Measurements from ENCODE around the gene CLEC17A. TPM values are rescaled to one million over a fixed set of nuclear protein-coding genes. Genes with fewer than 3 reads are reported as not detected.

Gene CLEC17A
- total and polyA plus RNA-seq, 2 of the 13 experiments (the other 11 are each of a cell fraction or from before 2014, with no cell fraction given), result not detected

GRCh38 chr19:14567079-14567478, 15.8 kb upstream of the CLEC17A start (continued):
- TF ChIP-seq, protein P1, sequence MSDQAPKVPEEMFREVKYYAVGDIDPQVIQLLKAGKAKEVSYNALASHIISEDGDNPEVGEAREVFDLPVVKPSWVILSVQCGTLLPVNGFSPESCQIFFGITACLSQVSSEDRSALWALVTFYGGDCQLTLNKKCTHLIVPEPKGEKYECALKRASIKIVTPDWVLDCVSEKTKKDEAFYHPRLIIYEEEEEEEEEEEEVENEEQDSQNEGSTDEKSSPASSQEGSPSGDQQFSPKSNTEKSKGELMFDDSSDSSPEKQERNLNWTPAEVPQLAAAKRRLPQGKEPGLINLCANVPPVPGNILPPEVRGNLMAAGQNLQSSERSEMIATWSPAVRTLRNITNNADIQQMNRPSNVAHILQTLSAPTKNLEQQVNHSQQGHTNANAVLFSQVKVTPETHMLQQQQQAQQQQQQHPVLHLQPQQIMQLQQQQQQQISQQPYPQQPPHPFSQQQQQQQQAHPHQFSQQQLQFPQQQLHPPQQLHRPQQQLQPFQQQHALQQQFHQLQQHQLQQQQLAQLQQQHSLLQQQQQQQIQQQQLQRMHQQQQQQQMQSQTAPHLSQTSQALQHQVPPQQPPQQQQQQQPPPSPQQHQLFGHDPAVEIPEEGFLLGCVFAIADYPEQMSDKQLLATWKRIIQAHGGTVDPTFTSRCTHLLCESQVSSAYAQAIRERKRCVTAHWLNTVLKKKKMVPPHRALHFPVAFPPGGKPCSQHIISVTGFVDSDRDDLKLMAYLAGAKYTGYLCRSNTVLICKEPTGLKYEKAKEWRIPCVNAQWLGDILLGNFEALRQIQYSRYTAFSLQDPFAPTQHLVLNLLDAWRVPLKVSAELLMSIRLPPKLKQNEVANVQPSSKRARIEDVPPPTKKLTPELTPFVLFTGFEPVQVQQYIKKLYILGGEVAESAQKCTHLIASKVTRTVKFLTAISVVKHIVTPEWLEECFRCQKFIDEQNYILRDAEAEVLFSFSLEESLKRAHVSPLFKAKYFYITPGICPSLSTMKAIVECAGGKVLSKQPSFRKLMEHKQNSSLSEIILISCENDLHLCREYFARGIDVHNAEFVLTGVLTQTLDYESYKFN (CRISPR knock-in tag; conservative IDR thresholded peaks at IDR 0.05), result no peak
- TF ChIP-seq, protein P2, sequence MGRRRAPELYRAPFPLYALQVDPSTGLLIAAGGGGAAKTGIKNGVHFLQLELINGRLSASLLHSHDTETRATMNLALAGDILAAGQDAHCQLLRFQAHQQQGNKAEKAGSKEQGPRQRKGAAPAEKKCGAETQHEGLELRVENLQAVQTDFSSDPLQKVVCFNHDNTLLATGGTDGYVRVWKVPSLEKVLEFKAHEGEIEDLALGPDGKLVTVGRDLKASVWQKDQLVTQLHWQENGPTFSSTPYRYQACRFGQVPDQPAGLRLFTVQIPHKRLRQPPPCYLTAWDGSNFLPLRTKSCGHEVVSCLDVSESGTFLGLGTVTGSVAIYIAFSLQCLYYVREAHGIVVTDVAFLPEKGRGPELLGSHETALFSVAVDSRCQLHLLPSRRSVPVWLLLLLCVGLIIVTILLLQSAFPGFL (CRISPR knock-in tag; IDR thresholded peaks at IDR 0.05), result no peak
- TF ChIP-seq, protein P3, sequence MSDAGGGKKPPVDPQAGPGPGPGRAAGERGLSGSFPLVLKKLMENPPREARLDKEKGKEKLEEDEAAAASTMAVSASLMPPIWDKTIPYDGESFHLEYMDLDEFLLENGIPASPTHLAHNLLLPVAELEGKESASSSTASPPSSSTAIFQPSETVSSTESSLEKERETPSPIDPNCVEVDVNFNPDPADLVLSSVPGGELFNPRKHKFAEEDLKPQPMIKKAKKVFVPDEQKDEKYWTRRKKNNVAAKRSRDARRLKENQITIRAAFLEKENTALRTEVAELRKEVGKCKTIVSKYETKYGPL (CRISPR knock-in tag; IDR thresholded peaks at IDR 0.05), result no peak

- peaks cover 13% of the 10 kb centered on the region for H3K79me2 ChIP-seq (ENCODE audit: insufficient read depth, low read length)
- H3K27me3 ChIP-seq (ENCODE audit: control insufficient read depth in 1 of 2, insufficient read depth in 2 of 2, low read length in 2 of 2), result no peaks in the 10 kb centered on the region; a peak in 1 of 5 replicates
- H4K20me1 ChIP-seq (ENCODE audit: insufficient read depth, low read length), result no peaks in the 10 kb centered on the region
- H3K9ac ChIP-seq (ENCODE audit: insufficient read depth, low read depth, low read length), result peak overlapping the region; percentile 85
- H2AFZ ChIP-seq (ENCODE audit: low read length), result no peak overlapping the region
- BruUV-seq (replicated peaks), result no TSS peak
- WGBS (ENCODE audit: low lambda C conversion rate), result 21% methylated on average over 22 of the region's 22 CpGs
- peaks cover 50% of the 10 kb centered on the region for H3K4me1 ChIP-seq (ENCODE audit: insufficient read depth, low read length)
- intact Hi-C loops (cut with micrococcal nuclease; ENCODE audit: unreplicated experiment), result no loop called here
- ChIA-PET CTCF (ENCODE audit: low intra/inter-chr PET ratio, low total read pairs) (interaction anchor here (0.9 kb wide), 1 partner anchor 14 kb away, joined by 4 read pairs; no protein-coding TSS in a partner anchor), POLR2A (interaction anchor here (1.2 to 4.6 kb wide), 6 partner anchors 17 to 434 kb away, joined by 5 to 40 read pairs (median 7); partner anchors contain the start of genes DNAJB1 and ZNF333)
- H3K36me3 ChIP-seq (replicated peaks in 1 of 2; ENCODE audit: control insufficient read depth in 1 of 2, insufficient read depth in 2 of 2, low read length in 2 of 2), result peaks cover 2 to 8% of the 10 kb centered on the region in 2 experiments; a peak in 3 of 5 replicates
- H3K9me3 ChIP-seq (ENCODE audit: low read length), result no peaks in the 10 kb centered on the region
- no peak for DNase-seq (ENCODE audit: low spot score)
- H3K4me2 ChIP-seq (ENCODE audit: low read depth, low read length), result peak overlapping the region; percentile 80
- peak overlapping the region; percentile 81 to 99 (median 94) for H3K4me3 ChIP-seq (replicated peaks in 1 of 3; ENCODE audit: insufficient read depth in 1 of 3, low read depth in 2 of 3, low read length in 3 of 3)
- no peak for ATAC-seq
- in situ Hi-C loops (cut with HindIII; ENCODE audit: extremely low pct_ligation_motif_present, low pct_unique_long_range_greater_than_20kb), result loop anchor here (5.0 kb wide), 1 partner anchor 116 kb away; no protein-coding TSS in a partner anchor
- FAIRE-seq, result peak; percentile 4
- peak overlapping the region; percentile 54 for H3K27ac ChIP-seq (ENCODE audit: extremely low read length, insufficient read depth, low read length)
- TF ChIP-seq SKIL (CRISPR knock-in tag; IDR thresholded peaks at IDR 0.05; ENCODE audit: borderline replicate concordance), result 0 out of 2 replicates have a peak, but pooled peaks have one; percentile 1
- no peak for TF ChIP-seq ZNF776 (CRISPR knock-in tag; IDR thresholded peaks at IDR 0.05)
- no peak for TF ChIP-seq HMG20B (CRISPR knock-in tag; conservative IDR thresholded peaks at IDR 0.05)
- TF ChIP-seq ZNF121 (CRISPR knock-in tag; IDR thresholded peaks at IDR 0.05), result peak; percentile 96
- 0 out of 2 replicates have a peak, but pooled peaks have one; percentile 8 for TF ChIP-seq ZC3H13 (CRISPR knock-in tag; IDR thresholded peaks at IDR 0.05)
- TF ChIP-seq HOXA9 (CRISPR knock-in tag; IDR thresholded peaks at IDR 0.05; ENCODE audit: borderline replicate concordance), result 0 out of 2 replicates have a peak, but pooled peaks have one; percentile 13
These were observed 11.9 kb upstream of the CLEC17A start for GRCh38 chr19:14570864-14571527.
